WTC11 (cell line): Measurements from ENCODE around the gene TINAG.

Experiments used
- AFF4 ChIP-seq: sonication (generic); formaldehyde crosslinking; IDR thresholded peaks from 2 replicates; pipeline ENCODE4 v1.8.1; 2023; ENCODE audit warnings: mild to moderate bottlenecking, missing genetic modification reagents, borderline replicate concordance
- CREM ChIP-seq: sonication (generic); formaldehyde crosslinking; IDR thresholded peaks from 2 replicates; pipeline ENCODE4 v1.8.1; 2022; ENCODE audit warnings: mild to moderate bottlenecking, missing genetic modification reagents, moderate library complexity
- CTCF ChIP-seq: fragments of 200-600 bp; IDR thresholded peaks from 2 replicates; pipeline ENCODE4 v1.8.0; 2022; ENCODE audit warnings: antibody characterized with exemption
- GABPB1 ChIP-seq: sonication (generic); formaldehyde crosslinking; IDR thresholded peaks from 2 replicates; pipeline ENCODE4 v1.8.1; 2023; ENCODE audit warnings: mild to moderate bottlenecking, missing genetic modification reagents
- MYBL2 ChIP-seq: sonication (generic); formaldehyde crosslinking; IDR thresholded peaks from 2 replicates; pipeline ENCODE4 v1.8.1; 2023; ENCODE audit warnings: mild to moderate bottlenecking, moderate library complexity, missing genetic modification reagents
- NFYB ChIP-seq: sonication (generic); formaldehyde crosslinking; conservative IDR thresholded peaks from 2 replicates; pipeline ENCODE4 v1.8.0; 2022; ENCODE audit warnings: low read depth, missing genetic modification reagents
- PREB ChIP-seq: sonication (generic); formaldehyde crosslinking; IDR thresholded peaks from 2 replicates; pipeline ENCODE4 v1.8.1; 2022; ENCODE audit warnings: mild to moderate bottlenecking, missing genetic modification reagents, moderate library complexity, borderline replicate concordance
- STAT6 ChIP-seq: sonication (generic); formaldehyde crosslinking; conservative IDR thresholded peaks from 2 replicates; pipeline ENCODE4 v1.8.1; 2023; ENCODE audit warnings: mild to moderate bottlenecking, low read depth, missing genetic modification reagents, moderate library complexity
- USF1 ChIP-seq: sonication (generic); formaldehyde crosslinking; IDR thresholded peaks from 2 replicates; pipeline ENCODE4 v1.8.0; 2022; ENCODE audit warnings: mild to moderate bottlenecking, missing genetic modification reagents
- ZBTB21 ChIP-seq: sonication (generic); formaldehyde crosslinking; IDR thresholded peaks from 2 replicates; pipeline ENCODE4 v1.8.1; 2023; ENCODE audit warnings: mild to moderate bottlenecking, missing genetic modification reagents, borderline replicate concordance
- ZNF138 ChIP-seq: sonication (generic); formaldehyde crosslinking; conservative IDR thresholded peaks from 2 replicates; pipeline ENCODE4 v1.8.1; 2022; ENCODE audit warnings: mild to moderate bottlenecking, moderate library complexity, missing genetic modification reagents
- ZNF512 ChIP-seq: sonication (generic); formaldehyde crosslinking; IDR thresholded peaks from 2 replicates; pipeline ENCODE4 v1.8.1; 2022; ENCODE audit warnings: missing genetic modification reagents, borderline replicate concordance

- no peak for TF ChIP-seq CTCF
- no peak for TF ChIP-seq STAT6 (CRISPR knock-in tag)
- TF ChIP-seq ZBTB21: no peak
- no peak for TF ChIP-seq CREM (CRISPR knock-in tag)
- no peak for TF ChIP-seq AFF4 (CRISPR knock-in tag)
- TF ChIP-seq NFYB (CRISPR knock-in tag): no peak
- TF ChIP-seq USF1 (CRISPR knock-in tag): no peak
- no peak for TF ChIP-seq MYBL2 (CRISPR knock-in tag)
- no peak for TF ChIP-seq ZNF138 (CRISPR knock-in tag)
- no peak for TF ChIP-seq ZNF512
- TF ChIP-seq GABPB1 (CRISPR knock-in tag): no peak
- no peak for TF ChIP-seq PREB (CRISPR knock-in tag)
Observed at GRCh38 chr6:54361188-54361587, 52.9 kb downstream of the TINAG start.
